Fibroblast of lung (primary cell): ENCODE measurements around the gene KIF15.

Source experiments
- EZH2 ChIP-seq: IDR thresholded peaks from 2 replicates; pipeline ENCODE4 v1.5.1; 2012; ENCODE audit warnings: low read length, control low read depth, mild to moderate bottlenecking; ENCODE audit errors: missing control alignments
- TF ChIP-seq, protein P1 (sequence below), 2 donors: IDR thresholded peaks in 1 of 2; conservative IDR thresholded peaks in 1 of 2; 1 replicate in 1 of 2; 2 replicates in 1 of 2; pipeline ENCODE4 v1.5.1; 2011 to 2012; ENCODE audit warnings: low read length in 2 of 2, control low read depth in 1 of 2, inconsistent platforms in 1 of 2, low read depth in 1 of 2, mild to moderate bottlenecking in 1 of 2

DNA sequence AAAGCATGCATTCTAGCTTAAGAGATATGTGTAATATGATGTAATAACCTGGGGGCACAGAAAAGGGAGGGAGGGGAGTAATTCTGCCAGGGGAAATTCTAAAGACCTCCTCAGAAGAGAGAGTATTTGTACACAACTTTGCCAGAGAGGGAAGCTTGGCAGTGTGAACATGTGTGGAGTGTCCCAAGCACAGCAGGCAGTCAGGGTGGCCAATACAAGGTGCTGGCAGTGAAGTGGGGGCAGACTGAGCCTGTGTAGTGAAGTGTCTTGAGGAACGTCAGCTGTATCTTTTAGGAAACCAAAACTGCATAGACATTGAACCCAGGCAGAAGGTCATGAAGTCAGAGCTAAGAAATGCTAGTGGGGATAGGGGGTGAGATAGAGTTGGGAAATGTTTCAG, 70.4 kb downstream of the KIF15 start:
- TF ChIP-seq, protein P1, sequence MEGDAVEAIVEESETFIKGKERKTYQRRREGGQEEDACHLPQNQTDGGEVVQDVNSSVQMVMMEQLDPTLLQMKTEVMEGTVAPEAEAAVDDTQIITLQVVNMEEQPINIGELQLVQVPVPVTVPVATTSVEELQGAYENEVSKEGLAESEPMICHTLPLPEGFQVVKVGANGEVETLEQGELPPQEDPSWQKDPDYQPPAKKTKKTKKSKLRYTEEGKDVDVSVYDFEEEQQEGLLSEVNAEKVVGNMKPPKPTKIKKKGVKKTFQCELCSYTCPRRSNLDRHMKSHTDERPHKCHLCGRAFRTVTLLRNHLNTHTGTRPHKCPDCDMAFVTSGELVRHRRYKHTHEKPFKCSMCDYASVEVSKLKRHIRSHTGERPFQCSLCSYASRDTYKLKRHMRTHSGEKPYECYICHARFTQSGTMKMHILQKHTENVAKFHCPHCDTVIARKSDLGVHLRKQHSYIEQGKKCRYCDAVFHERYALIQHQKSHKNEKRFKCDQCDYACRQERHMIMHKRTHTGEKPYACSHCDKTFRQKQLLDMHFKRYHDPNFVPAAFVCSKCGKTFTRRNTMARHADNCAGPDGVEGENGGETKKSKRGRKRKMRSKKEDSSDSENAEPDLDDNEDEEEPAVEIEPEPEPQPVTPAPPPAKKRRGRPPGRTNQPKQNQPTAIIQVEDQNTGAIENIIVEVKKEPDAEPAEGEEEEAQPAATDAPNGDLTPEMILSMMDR (conservative IDR thresholded peaks at IDR 0.05 in 1 of 2, IDR thresholded peaks at IDR 0.05 in 1 of 2; ENCODE audit: low read depth in 1 of 2, low read length in 2 of 2): no peak
- no peak for TF ChIP-seq EZH2
